ENCODE results near the gene SBF1.
"Not testable (repeated sequence)": the region's sequence is repeated elsewhere in the genome, so short reads cannot be mapped to it uniquely, and the experiment has no call there.

The SBF1 gene

GRCh38 chr22:50443801-50444625 lies 30.8 kb downstream of the SBF1 start:
- no peak for DNase-seq (ENCODE audit: low read depth)

GRCh38 chr22:50443197-50443596 lies 31.6 kb downstream of the SBF1 start:
- no peak for DNase-seq (ENCODE audit: low read depth)

- no peak for DNase-seq (ENCODE audit: low read depth)
Measured at GRCh38 chr22:50441428-50441993, 33.3 kb downstream of the SBF1 start.

DNA sequence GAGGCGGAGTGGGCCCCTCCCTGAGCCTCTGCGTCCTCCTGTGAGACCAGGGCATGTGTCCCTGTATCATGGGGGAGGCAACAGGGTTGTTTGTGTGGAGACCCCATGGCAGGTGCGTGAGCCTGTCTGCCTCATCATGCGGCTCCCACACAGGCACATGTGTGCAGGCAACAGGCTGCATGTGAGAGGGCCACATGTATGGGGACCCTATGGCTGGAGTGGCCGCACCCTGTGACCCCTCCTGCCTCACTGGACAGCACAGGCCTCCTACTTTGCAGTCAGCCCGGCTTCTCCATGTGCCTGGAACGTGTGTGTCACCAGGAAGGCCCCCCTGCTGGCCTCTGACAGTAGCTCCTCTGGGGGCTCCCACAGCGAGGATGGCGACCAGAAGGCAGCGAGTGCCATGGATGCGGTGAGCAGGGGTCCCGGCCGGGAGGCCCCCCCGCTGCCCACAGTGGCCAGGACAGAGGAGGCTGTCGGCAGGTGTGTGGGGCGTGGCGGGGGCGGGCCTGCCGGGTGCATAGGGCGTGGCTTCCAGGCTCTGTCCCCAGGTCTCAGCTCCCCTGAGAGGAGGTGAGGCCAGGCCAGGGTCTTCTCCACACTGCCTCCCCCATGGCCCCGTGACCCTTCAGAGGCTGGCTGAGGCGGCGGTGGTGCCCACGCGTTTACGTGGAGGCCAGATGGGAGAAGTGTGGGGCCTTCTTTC lies 34.1 kb downstream of the SBF1 start:
- no peak for DNase-seq (ENCODE audit: low read depth)

- DNase-seq (ENCODE audit: low read depth) = no peak
Measured at GRCh38 chr22:50439871-50440331, 34.9 kb downstream of the SBF1 start.

DNA sequence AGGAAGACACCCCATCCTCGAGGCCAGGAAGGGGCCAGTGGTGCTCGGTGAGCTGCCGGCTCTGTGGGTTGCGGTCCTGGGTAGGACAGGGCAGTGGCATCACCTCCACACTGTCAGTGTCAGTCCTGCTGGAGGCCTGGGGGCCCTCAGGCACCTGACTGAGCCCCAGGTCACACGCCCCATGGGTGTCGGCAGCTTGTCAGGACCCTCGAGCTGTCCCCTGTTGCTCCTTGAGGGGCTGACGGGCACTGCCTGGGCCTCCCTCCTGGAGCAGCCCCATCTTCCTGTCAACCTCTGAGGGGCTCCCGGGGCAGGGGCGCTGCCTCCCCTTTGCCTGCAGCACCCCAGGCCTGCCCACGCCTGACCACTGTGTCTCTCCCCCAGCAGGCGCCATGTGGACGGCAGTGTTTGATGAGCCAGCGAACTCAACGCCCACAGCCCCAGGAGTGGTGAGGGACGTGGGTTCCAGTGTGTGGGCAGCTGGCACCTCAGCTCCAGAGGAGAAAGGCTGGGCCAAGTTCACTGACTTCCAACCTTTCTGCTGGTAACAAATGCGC lies 35.4 kb downstream of the SBF1 start:
- DNase-seq (ENCODE audit: low read depth) = no peak

DNA sequence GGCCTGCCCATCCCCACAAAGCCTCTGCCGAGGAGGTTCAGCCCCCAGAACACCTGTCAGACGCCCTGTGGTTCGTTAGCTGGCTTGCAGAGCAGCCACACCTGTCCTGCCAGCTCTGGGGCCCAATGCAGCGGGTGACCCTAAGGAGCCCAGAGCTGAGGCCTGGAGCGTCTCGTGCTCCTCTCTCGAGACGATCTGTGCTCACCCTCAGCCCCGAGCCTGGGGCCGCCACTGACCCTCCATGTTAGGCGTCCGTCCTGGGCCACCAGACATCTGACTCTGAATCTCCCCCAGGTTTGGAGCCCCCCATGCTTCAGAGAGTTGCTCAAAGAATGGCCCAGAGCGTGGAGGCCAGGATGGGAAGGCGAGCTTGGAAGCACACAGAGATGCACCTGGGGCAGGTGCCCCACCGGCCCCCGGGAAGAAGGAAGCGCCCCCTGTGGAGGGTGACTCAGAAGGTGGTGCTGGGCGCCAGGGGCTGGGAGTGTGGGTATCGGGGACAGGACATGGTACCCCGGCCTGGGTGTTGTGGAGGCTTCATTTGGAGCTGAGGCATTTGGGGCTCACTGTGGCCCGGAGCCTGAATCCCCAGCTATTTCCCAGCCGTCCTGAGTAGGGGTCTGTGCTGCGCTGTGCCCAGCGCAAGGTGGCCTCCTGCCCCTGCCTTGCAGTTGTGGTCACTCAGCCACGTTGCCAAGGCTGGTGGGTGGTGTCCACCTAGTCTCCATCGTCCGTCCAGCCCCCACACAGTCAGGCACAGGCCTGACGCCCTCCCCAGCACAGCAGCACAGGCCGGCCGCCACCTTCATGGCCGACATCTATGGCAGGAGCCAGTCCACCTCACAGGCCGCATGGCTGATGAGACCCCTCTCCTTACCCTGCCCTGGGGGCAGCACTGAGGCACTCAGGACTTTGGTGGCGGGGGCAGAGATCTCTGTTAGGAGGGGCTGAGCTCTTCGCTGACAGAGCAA lies 36.2 kb downstream of the SBF1 start:
- no peak for DNase-seq (ENCODE audit: low read depth)

DNA sequence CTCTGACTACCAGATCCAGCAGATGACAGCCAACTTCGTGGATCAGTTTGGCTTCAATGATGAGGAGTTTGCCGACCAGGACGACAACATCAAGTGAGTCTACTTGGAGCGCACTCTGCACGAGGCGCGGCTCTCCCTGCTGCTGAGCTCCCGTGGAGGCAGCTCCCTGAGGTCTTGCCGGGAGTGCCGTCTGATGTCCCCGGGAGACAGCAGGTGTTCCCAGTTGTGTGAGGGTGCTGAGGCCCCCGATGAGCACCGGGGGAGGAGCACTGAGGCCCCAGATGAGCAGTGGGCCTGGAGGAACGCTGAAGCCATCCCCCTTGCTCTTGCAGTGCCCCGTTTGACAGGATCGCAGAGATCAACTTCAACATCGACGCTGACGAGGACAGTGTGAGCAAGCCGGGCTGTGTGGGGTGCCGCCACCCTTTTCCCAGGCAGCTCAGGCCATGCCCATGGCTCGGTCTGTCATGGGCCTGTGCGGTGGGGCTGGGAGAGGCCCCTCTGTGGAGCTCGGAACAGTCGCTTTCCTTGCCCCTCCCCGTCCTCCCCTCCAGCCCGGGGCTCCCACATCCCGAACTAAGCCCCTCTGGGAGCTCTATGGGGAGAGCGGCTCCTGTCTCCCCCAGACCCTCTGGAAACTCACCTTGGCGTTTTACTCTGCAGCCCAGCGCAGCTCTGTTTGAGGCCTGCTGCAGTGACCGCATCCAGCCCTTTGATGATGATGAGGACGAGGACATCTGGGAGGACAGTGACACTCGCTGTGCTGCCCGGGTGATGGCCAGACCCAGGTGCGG lies 37.1 kb downstream of the SBF1 start:
- DNase-seq (ENCODE audit: low read depth) = no peak

DNA sequence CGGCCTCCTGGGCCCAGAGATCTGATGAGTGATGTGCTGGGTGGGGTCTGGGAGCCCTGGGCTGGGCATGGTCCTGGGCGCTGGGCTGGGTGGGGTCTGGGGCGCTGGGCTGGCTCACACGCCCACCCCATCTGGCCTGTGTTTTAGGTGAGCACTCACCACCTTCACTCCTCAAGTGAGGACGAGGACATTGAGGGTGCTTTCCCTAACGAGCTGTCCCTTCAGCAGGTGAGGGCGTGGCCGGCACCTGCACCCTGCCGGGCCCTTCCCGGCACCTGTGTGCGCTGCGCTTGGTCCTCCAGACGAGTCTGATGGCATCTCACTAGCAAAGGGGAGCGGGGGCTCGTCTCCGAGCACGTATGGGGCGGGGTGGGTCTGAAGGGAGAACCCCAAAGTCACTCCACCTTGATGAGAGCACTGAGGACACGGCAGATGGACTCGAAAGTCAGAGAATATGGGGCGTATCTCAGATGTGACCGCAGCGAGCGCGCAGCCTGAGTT lies 37.9 kb downstream of the SBF1 start:
- no peak for DNase-seq (ENCODE audit: low read depth)

DNA sequence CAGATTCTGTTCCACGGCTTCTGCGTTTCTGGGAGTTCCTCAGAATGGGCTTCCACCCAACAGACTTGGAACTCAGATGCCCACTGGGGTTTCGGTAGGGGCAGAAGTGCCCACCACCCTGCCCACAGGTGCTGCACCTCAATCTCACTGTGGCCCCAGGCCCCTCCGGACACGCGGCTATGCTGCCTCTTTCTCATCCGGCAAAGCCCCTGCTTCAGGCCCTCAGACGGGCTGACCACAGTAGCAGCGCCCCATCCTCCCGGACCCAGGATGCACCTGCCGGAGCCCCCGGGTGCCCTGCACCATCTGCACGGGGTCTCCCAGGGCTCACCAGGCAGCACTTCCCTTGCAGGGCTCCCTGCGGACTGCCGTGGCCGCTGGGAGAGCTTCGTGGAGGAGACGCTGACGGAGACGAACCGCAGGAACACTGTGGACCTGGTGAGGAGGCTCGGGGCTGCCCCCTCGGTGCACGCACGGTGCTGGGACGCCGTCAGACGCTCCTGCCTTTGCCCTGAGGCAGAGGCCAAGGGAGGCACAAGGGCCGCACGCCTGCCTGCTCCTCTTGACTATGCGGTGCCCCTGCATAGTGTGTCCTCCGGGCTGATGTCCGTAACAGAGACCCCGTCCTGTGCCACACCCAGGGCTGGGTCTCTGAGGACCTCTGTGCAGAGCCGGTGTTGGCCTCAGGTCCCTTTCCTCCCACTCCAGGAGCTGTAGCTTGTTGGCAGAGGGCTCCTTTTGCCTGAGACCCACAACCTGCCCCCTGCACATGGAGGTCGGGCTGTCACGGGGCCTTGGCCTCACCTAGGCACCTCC lies 38.6 kb downstream of the SBF1 start:
- no peak for DNase-seq (ENCODE audit: low read depth)

DNA sequence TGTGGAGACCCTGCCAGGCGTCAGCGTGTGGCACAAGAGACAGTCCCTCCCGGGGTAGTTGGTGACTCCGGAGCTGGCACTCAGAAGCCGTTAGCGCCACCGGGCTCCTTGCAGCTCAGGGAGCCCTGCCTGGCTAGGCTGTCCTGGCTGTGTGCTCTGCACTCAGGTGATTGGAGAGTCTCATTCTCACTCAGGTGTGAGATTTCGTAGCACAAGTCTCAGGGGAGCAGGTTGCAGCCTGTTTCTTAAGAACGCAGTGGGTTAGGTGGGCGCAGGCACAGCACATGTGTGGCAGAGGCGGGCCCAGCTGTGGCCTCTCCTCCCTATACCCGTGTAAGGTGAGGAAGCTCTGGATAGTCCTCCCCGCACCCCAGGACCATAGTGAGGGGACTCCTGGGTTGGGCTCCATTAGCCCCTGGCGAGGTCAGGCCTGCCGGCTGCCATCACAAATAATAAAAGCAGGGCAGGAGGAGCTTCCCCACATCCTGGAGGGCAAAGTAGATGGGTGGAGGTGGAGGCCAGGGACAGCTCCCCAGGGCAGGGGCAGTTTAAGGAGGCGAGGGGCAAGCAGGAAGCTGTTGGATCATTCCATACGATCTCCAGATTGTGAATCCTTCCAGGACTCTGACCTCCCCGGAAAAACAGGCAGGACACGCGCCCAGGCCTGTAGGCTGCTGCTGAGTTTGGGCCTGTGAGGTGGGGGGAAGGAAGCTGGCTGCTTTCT lies 39.4 kb downstream of the SBF1 start:
- DNase-seq (ENCODE audit: low read depth) = no peak

DNA sequence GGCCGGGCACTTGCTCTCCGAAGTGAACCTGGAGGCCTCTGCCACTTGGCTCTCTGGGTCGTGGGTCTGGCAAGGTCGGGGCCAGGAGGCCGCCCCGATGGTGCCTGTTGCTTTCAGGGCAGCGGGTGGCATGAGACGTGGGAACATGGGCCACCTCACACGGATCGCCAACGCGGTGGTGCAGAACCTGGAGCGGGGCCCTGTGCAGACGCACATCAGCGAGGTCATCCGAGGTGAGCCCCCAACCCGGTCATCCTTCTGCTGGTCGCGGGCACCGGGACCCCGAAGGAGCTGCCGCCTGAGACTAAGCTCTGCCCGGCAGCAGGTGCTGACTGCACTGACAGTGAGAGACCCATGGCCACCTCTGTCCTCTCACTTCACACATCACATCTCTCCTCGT lies 40.0 kb downstream of the SBF1 start:
- no peak for DNase-seq (ENCODE audit: low read depth)

- not testable (repeated sequence) for DNase-seq (ENCODE audit: low read depth)
Measured at GRCh38 chr22:50432877-50433510, 41.8 kb downstream of the SBF1 start.

- no peak for DNase-seq (ENCODE audit: low read depth)
Measured at GRCh38 chr22:50432131-50432876, 42.5 kb downstream of the SBF1 start.

DNA sequence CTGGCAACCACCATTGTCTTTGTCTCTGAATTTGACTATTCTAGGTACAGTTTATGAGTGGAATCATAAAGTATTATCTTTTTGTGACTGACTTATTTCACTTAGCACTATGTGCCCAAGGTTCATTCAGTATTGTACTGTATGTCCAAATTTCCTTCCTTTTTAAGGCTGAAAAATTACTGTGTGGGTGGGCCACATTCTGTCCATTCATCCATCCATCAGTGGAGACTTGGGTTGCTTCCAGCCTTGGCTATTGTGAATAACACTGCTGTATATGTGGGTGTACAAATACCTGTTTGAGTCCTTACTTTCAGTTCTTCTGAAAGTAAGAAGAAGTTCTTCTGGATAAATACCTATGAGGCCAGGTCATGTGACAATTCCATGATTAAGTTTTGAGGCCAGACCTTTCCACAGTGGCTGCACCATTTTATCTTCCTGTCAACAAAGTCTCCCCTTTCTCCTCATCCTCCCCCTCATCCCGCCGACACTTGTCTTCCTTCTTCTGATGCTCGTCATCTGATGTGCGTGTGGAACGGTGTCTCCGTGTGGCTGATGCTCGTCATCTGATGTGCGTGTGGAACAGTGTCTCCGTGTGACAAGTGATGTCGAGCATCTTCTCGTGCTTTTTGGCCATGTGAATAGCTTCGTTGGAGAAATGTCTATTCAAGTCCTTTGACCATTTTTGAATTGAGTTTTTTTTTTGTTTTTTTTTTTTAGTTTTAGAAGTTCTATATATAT lies 49.5 kb downstream of the SBF1 start:
- DNase-seq (ENCODE audit: low read depth) = no peak

GRCh38 chr22:50423956-50424355 lies 50.9 kb downstream of the SBF1 start:
- DNase-seq (ENCODE audit: low read depth) = no peak

Measured in GM04504 (cell line).